Measurements from ENCODE around the gene C19orf38. TPM values are rescaled to one million over a fixed set of nuclear protein-coding genes. Genes with fewer than 3 reads are reported as not detected.
A peak's percentile ranks its signal among the peaks of the same experiment; 100 is the strongest.

C19orf38 gene
- total RNA-seq, 1 donor from 2014 or later: 0.44 TPM

- H3K27ac Mint-ChIP-seq (ENCODE audit: unreplicated experiment): peak overlapping the region; percentile 94
- TF ChIP-seq CTCF (IDR thresholded peaks at IDR 0.05; ENCODE audit: partially characterized antibody, unreplicated experiment): no peak
- H3K36me3 Mint-ChIP-seq (ENCODE audit: unreplicated experiment): no peaks in the 10 kb centered on the region
- H3K9me3 Mint-ChIP-seq (ENCODE audit: unreplicated experiment): peaks cover 10% of the 10 kb centered on the region
- peak overlapping the region; percentile 84 for H3K4me3 Mint-ChIP-seq (ENCODE audit: unreplicated experiment)
- no peak for DNase-seq
- H3K4me1 Mint-ChIP-seq (ENCODE audit: low read depth, unreplicated experiment): peaks cover 37% of the 10 kb centered on the region
- H3K27me3 Mint-ChIP-seq (ENCODE audit: unreplicated experiment): peaks cover 2% of the 10 kb centered on the region
Observed at GRCh38 chr19:10882108-10882457, 33.9 kb downstream of the C19orf38 start.

- Mint-ChIP-seq H3K27ac (ENCODE audit: unreplicated experiment) (no peak overlapping the region), H3K9me3 (ENCODE audit: unreplicated experiment) (peaks cover 14% of the 10 kb centered on the region), H3K4me3 (ENCODE audit: unreplicated experiment) (no peak overlapping the region), H3K36me3 (ENCODE audit: unreplicated experiment) (no peaks in the 10 kb centered on the region), H3K4me1 (ENCODE audit: low read depth, unreplicated experiment) (peaks cover 46% of the 10 kb centered on the region), H3K27me3 (ENCODE audit: unreplicated experiment) (peaks cover 2% of the 10 kb centered on the region)
- TF ChIP-seq CTCF (IDR thresholded peaks at IDR 0.05; ENCODE audit: partially characterized antibody, unreplicated experiment): no peak
- DNase-seq: no peak
Observed at GRCh38 chr19:10884274-10884673, 36.1 kb downstream of the C19orf38 start.

GRCh38 chr19:10885201-10886169 lies 37.3 kb downstream of the C19orf38 start:
- no peak for DNase-seq
- Mint-ChIP-seq H3K27me3 (ENCODE audit: unreplicated experiment) (peaks cover 2% of the 10 kb centered on the region), H3K9me3 (ENCODE audit: unreplicated experiment) (peaks cover 14% of the 10 kb centered on the region), H3K36me3 (ENCODE audit: unreplicated experiment) (no peaks in the 10 kb centered on the region), H3K27ac (ENCODE audit: unreplicated experiment) (peak overlapping the region; percentile 73), H3K4me3 (ENCODE audit: unreplicated experiment) (peak overlapping the region; percentile 43), H3K4me1 (ENCODE audit: low read depth, unreplicated experiment) (peaks cover 39% of the 10 kb centered on the region)
- TF ChIP-seq CTCF (IDR thresholded peaks at IDR 0.05; ENCODE audit: partially characterized antibody, unreplicated experiment): no peak

- Mint-ChIP-seq H3K4me1 (ENCODE audit: low read depth, unreplicated experiment) (peaks cover 37% of the 10 kb centered on the region), H3K27me3 (ENCODE audit: unreplicated experiment) (no peaks in the 10 kb centered on the region), H3K9me3 (ENCODE audit: unreplicated experiment) (peaks cover 9% of the 10 kb centered on the region), H3K27ac (ENCODE audit: unreplicated experiment) (peak overlapping the region; percentile 96), H3K36me3 (ENCODE audit: unreplicated experiment) (no peaks in the 10 kb centered on the region), H3K4me3 (ENCODE audit: unreplicated experiment) (peak overlapping the region; percentile 52)
- TF ChIP-seq CTCF (IDR thresholded peaks at IDR 0.05; ENCODE audit: partially characterized antibody, unreplicated experiment): no peak
- DNase-seq: no peak
Observed at GRCh38 chr19:10887616-10888367, 39.6 kb downstream of the C19orf38 start.

Data from glutamatergic neuron (in vitro differentiated cells).